Mucosa of descending colon (tissue), 3 donors: ENCODE data around the gene GHRHR. TPM values are rescaled to one million over a fixed set of nuclear protein-coding genes. Genes with fewer than 3 reads are reported as not detected.

Source experiments
- ATAC-seq: fragments of 200-7000 bp; cut with Tn5 transposase; one replicate; pipeline ENCODE4 v1.9.1; 2020; ENCODE audit warnings: mild to moderate bottlenecking, moderate library complexity
- DNase-seq, 3 donors: peaks; one replicate each; pipeline ENCODE4 v3.0.0-alpha.2; 2020
- H3K36me3 ChIP-seq: fragments of 200-600 bp; one replicate; pipeline ENCODE4 v1.8.0; 2021; ENCODE audit warnings: low read depth, mild to moderate bottlenecking
- H3K4me1 ChIP-seq: fragments of 200-600 bp; one replicate; pipeline ENCODE4 v1.8.0; 2021; ENCODE audit warnings: low read depth, mild to moderate bottlenecking
- H3K4me3 ChIP-seq: fragments of 200-600 bp; one replicate; pipeline ENCODE4 v1.8.0; 2021; ENCODE audit warnings: mild to moderate bottlenecking
- H3K9me3 ChIP-seq: fragments of 200-600 bp; one replicate; pipeline ENCODE4 v1.8.0; 2021; ENCODE audit warnings: mild to moderate bottlenecking
- CTCF ChIP-seq: fragments of 200-600 bp; IDR thresholded peaks from one replicate; pipeline ENCODE4 v1.8.0; 2022; ENCODE audit warnings: antibody characterized with exemption, mild to moderate bottlenecking
- intact Hi-C, 2 donors: fragments of 100-400 bp; cut with DNase I in 1 of 2; cut with micrococcal nuclease in 1 of 2; formaldehyde crosslinking; loops; one replicate each; pipeline versions ENCODE4 v1.11.0 to v1.11.1; 2022; cut with DNase I, micrococcal nuclease
- long read RNA-seq, 2 donors: library from polyadenylated mRNA; unstranded; transcript quantifications; one replicate each; pipeline ENCODE4 v2.0.0, GENCODE V29; 2019 to 2021
- total RNA-seq, 3 donors: library from RNA; stranded (reverse); fragmentation: NEBNext Ultra II Directional in 2 of 3; extraction: Animal tissue kit (Norgen Biotek cat#: 25700) in 2 of 3; gene quantifications; one replicate each; pipeline versions ENCODE4 v1.2.1 to v1.2.4, GENCODE V29; 2021 to 2023
- donor health status: DM: no; HTN: no; CAD: no; lungs with moderate emphysema.
- donor health status: DM: no; HTN: no; CAD: no.
- donor health status: DM: no; HTN: yes; CAD: no.

The GHRHR gene
- total RNA-seq, result not detected
- long read RNA-seq, donor 1, result 0 reads
- long read RNA-seq, donor 2, result 0 reads

GRCh38 chr7:30963842-30964241 lies at the start of gene GHRHR:
Gene GHRHR (plus strand): TSS chr7:30963953. CDS start chr7:30964069, 116 bp downstream.
- DNase-seq (no peak), ATAC-seq (no peak)
- Histone ChIP-seq H3K9me3 (no peaks in the 10 kb centered on the region), H3K4me3 (no peak within 1 kb of the TSS), H3K4me1 (no peaks in the 10 kb centered on the region), H3K36me3 (no peaks in the 10 kb centered on the region)
- TF ChIP-seq CTCF, result no peak
- intact Hi-C loops, result no loop called here

GRCh38 chr7:30914596-30914995 lies 49.2 kb upstream of the GHRHR start:
- intact Hi-C loops, result no loop called here
- Histone ChIP-seq H3K4me1 (peaks cover 14% of the 10 kb centered on the region), H3K36me3 (no peaks in the 10 kb centered on the region), H3K9me3 (no peaks in the 10 kb centered on the region), H3K4me3 (no peak overlapping the region)
- no peak for TF ChIP-seq CTCF
- DNase-seq, result no peak
- ATAC-seq, result no peak

GRCh38 chr7:30915005-30915601 lies 48.6 kb upstream of the GHRHR start:
- DNase-seq, result peak in 1 of 3 donors; percentile 50
- H3K4me1 ChIP-seq, result peaks cover 16% of the 10 kb centered on the region
- no peak overlapping the region for H3K4me3 ChIP-seq

GRCh38 chr7:30915751-30916150 lies 48.0 kb upstream of the GHRHR start:
- ATAC-seq (no peak), DNase-seq (no peak)
- intact Hi-C loops, result no loop called here
- Histone ChIP-seq H3K9me3 (no peaks in the 10 kb centered on the region), H3K4me1 (peaks cover 16% of the 10 kb centered on the region), H3K36me3 (no peaks in the 10 kb centered on the region), H3K4me3 (no peak overlapping the region)
- TF ChIP-seq CTCF, result no peak

More at GRCh38 chr7:30915005-30915601, 48.6 kb upstream of the GHRHR start:
- no peak for ATAC-seq
- no peaks in the 10 kb centered on the region for H3K9me3 ChIP-seq
- intact Hi-C loops, result no loop called here
- TF ChIP-seq CTCF, result no peak
- H3K36me3 ChIP-seq, result no peaks in the 10 kb centered on the region

GRCh38 chr7:30916255-30916654 lies 47.5 kb upstream of the GHRHR start:
- intact Hi-C loops, result no loop called here
- DNase-seq, result no peak
- no peak for TF ChIP-seq CTCF
- no peak overlapping the region for H3K4me3 ChIP-seq
- no peaks in the 10 kb centered on the region for H3K36me3 ChIP-seq
- peaks cover 12% of the 10 kb centered on the region for H3K4me1 ChIP-seq
- no peak for ATAC-seq
- no peaks in the 10 kb centered on the region for H3K9me3 ChIP-seq

- peaks cover 11% of the 10 kb centered on the region for H3K4me1 ChIP-seq
These were observed 47.0 kb upstream of the GHRHR start for GRCh38 chr7:30916767-30917166.

More at GRCh38 chr7:30916767-30917166, 47.0 kb upstream of the GHRHR start:
- H3K36me3 ChIP-seq, result no peaks in the 10 kb centered on the region
- H3K9me3 ChIP-seq, result no peaks in the 10 kb centered on the region
- intact Hi-C loops, result no loop called here
- no peak overlapping the region for H3K4me3 ChIP-seq
- ATAC-seq (no peak), DNase-seq (peak in 1 of 3 donors; percentile 9)
- TF ChIP-seq CTCF, result no peak
